Brain microvascular endothelial cell (primary cell): ENCODE data around the gene PRCD.

Experiments used
- DNase-seq: peaks from one replicate; pipeline ENCODE4 v3.0.0-alpha.2; 2020
- H3K27ac ChIP-seq: fragments of 250-450 bp; sonication (Bioruptor Pico); 2 replicates; pipeline ENCODE4 v1.5.1; 2020; ENCODE audit warnings: mild to moderate bottlenecking, moderate library complexity
- H3K27me3 ChIP-seq: fragments of 250-450 bp; sonication (Bioruptor Pico); replicated peaks from 2 replicates; pipeline ENCODE4 v1.5.1; 2020; ENCODE audit warnings: mild to moderate bottlenecking
- H3K36me3 ChIP-seq: fragments of 250-450 bp; sonication (Bioruptor Pico); replicated peaks from 2 replicates; pipeline ENCODE4 v1.5.1; 2020; ENCODE audit warnings: mild to moderate bottlenecking
- H3K4me3 ChIP-seq: 2 replicates; pipeline ENCODE4 v1.5.1; 2011; ENCODE audit warnings: low read depth, mild to moderate bottlenecking, control low read depth, low read length, moderate library complexity
- in situ Hi-C: cut with HindIII; loops from 2 replicates; pipeline ENCODE4 v1.10.0; 2017; ENCODE audit warnings: low sequenced_read_pairs, low pct_ligation_motif_present
- TF ChIP-seq, protein P1 (sequence below): IDR thresholded peaks from 2 replicates; pipeline ENCODE4 v1.5.1; 2011; ENCODE audit warnings: low read depth, mild to moderate bottlenecking, moderate library complexity, low read length, control low read depth, inconsistent platforms; ENCODE audit errors: missing control alignments

The PRCD gene

DNA sequence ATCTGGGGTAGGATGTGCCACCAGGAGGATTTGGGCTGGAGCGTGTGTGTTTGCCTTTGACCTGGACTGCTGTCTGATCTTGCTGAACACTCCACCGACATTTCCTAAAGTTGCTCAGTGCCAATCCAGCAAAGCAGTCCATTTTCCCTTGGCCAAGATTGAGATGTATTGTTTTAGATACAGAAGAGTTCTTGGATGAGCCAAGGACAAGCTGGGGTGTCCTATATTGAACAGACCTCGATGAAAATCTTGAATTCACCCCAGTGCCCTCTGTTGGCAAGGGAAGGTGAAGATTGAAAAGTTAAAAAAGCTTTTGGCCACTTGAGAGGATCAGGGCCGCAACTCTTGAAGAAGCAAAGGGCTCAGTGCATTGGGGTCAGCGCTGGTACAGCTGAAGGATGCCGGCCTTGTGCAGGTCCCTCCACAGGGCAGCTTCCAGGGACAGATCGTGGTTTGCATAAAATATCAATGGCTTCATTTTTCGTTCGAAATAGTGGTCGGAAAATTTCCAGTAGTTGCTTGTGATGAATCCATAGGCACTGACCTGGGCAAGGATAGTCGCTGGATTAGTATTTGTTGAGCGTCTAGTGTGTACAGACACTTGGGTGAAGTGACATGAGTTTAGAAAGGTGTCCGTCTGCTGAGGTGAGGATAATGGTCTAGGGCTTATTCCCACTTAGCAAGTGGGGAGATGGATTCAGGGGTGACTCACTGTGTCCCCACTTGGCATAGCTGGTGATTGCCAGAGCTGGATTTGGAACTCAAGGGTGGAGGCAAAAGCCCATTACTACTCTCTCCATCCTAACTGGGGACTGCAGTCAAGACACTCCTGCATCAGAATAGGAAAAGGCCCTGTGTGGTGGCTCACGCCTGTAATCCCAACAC lies 26.1 kb downstream of the PRCD start:
- Histone ChIP-seq H3K4me3 (no peak overlapping the region), H3K27ac (no peak overlapping the region), H3K36me3 (peaks cover 34% of the 10 kb centered on the region), H3K27me3 (no peaks in the 10 kb centered on the region)
- DNase-seq, result no peak
- in situ Hi-C loops, result no loop called here
- TF ChIP-seq, protein P1, sequence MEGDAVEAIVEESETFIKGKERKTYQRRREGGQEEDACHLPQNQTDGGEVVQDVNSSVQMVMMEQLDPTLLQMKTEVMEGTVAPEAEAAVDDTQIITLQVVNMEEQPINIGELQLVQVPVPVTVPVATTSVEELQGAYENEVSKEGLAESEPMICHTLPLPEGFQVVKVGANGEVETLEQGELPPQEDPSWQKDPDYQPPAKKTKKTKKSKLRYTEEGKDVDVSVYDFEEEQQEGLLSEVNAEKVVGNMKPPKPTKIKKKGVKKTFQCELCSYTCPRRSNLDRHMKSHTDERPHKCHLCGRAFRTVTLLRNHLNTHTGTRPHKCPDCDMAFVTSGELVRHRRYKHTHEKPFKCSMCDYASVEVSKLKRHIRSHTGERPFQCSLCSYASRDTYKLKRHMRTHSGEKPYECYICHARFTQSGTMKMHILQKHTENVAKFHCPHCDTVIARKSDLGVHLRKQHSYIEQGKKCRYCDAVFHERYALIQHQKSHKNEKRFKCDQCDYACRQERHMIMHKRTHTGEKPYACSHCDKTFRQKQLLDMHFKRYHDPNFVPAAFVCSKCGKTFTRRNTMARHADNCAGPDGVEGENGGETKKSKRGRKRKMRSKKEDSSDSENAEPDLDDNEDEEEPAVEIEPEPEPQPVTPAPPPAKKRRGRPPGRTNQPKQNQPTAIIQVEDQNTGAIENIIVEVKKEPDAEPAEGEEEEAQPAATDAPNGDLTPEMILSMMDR, result no peak

DNA sequence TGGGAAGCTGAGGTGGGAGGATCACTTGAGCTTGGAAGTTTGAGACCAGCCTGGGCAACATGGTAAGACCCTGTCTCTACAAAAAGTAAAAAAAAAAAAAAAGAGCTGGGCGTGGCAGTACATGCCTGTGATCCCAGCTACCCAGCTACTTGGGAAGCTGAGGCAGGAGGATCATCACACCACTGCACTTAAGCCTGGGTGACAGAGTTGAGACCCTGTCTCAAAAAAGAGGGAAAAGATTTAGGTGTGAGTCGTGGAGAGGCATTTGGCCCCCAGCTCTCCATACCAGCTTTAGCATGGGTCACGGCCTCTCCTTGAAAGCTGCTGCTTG lies 26.7 kb downstream of the PRCD start:
- no peaks in the 10 kb centered on the region for H3K27me3 ChIP-seq
- peaks cover 27% of the 10 kb centered on the region for H3K36me3 ChIP-seq
- DNase-seq, result no peak
- H3K4me3 ChIP-seq, result no peak overlapping the region
- no peak overlapping the region for H3K27ac ChIP-seq
- in situ Hi-C loops, result no loop called here
- TF ChIP-seq, protein P1, result no peak

DNA sequence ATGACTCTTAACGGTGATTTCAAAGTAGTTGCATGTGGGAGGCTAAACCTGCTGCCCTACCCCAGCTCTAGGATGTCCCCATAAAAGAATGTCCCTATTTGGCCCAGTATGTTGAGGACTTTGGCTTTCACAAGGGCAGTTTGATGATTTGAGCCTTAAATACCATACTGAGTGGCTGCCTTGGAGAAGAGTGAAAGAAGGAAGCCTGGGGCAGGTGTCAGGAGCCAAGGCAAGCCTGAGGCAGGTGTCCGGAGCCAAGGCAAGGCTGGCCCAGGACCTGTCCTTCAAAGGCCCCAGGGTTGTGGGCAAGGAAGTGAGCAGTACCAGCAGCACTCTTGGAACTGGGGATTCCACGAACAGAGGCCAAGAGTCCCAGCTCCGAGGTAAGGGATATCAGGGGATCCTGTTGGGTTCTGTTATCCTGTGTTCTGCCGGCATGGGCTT lies 27.2 kb downstream of the PRCD start:
- no peak overlapping the region for H3K4me3 ChIP-seq
- H3K27me3 ChIP-seq, result no peaks in the 10 kb centered on the region
- peaks cover 23% of the 10 kb centered on the region for H3K36me3 ChIP-seq
- TF ChIP-seq, protein P1, result no peak
- in situ Hi-C loops, result no loop called here
- no peak for DNase-seq
- no peak overlapping the region for H3K27ac ChIP-seq

DNA sequence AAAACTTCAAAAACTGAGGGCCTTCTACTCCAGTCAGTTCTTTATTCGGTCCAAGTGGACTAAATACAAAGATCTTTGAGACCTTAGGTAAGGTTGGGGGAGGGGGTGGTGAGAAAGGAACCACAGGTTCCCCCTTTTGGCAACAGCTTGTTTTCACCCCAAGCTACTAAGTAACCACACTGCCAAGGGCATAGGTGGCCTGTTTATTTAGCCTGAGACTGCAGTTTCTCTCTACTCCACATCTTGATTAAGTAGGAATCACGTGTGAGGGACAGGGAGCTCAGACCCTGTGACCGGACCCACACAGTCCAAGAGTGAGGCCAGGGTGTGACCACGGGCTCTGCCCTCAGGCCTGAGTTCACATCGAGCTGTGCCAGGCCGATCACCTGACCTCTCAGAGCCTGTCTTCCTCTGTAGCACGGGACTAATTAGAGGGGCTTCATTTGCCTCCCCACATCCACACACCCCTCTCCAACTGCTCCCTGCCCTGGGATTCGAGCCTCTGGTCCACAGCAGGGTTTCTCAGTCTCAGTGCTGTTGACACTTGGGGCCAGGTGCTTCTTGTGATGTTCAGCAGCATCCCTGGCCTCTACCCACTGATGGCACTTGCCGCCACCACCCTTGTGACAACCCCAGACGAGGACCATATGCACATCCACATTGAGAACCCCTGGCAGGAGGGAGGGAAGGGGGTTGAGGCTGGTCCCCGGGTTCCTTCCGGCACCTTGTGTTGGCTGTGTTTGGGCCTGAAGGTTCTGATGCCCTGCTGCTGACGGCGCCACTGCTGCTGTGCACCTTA lies 28.0 kb downstream of the PRCD start:
- no peak overlapping the region for H3K4me3 ChIP-seq
- TF ChIP-seq, protein P1, result no peak
- peaks cover 17% of the 10 kb centered on the region for H3K36me3 ChIP-seq
- no peak for DNase-seq
- H3K27ac ChIP-seq, result no peak overlapping the region
- H3K27me3 ChIP-seq, result no peaks in the 10 kb centered on the region
- in situ Hi-C loops, result no loop called here

DNA sequence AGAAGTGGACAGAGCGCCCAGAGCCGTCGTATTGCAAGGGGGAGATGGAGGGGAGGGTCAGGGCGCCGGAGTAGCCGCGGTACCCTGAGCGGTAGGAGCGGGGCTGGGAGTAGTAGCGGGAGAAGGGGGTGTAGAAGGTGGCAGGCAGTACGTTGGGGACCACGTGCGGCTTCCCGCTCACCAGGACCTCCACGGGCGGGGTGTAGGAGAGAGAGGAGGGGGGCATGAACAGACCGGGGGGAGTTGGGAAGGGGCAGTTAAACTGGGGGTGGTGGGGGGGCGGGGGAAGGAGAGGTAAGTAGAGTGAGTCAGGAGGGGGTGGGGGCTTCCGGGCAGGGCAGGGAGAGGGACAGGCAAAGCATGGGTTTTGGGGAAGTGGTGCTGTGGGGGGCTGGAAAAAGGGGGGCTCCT lies 29.0 kb downstream of the PRCD start:
- DNase-seq, result no peak
- no peak overlapping the region for H3K27ac ChIP-seq
- no peaks in the 10 kb centered on the region for H3K27me3 ChIP-seq
- H3K4me3 ChIP-seq, result no peak overlapping the region
- TF ChIP-seq, protein P1, result no peak
- peaks cover 14% of the 10 kb centered on the region for H3K36me3 ChIP-seq
- in situ Hi-C loops, result no loop called here
